Natural killer cell (primary cell): ENCODE results near the gene BRAT1. TPM values are rescaled to one million over a fixed set of nuclear protein-coding genes. Genes with fewer than 3 reads are reported as not detected.
"Not testable (repeated sequence)": the region's sequence is repeated elsewhere in the genome, so short reads cannot be mapped to it uniquely, and the experiment has no call there.

Experiments
- ATAC-seq, 3 donors: fragments of 150-1000 bp in 2 of 3; fragments of 200-7000 bp in 1 of 3; cut with Tn5 transposase; 1 replicate in 1 of 3; 2 replicates in 2 of 3; pipeline ENCODE4 v1.10.0; 2021; ENCODE audit warnings: mild to moderate bottlenecking in 2 of 3, moderate library complexity in 2 of 3
- DNase-seq, 2 donors: peaks; one replicate each; pipeline versions ENCODE4 v3.0.0 to v3.0.0-alpha.2; 2013 to 2021; ENCODE audit warnings: mixed read lengths in 1 of 2
- H3K27ac ChIP-seq: one replicate; pipeline ENCODE4 v1.5.1; 2013; ENCODE audit warnings: mild to moderate bottlenecking, low read length
- H3K27me3 ChIP-seq: one replicate; pipeline ENCODE4 v1.6.1; 2013; ENCODE audit warnings: low read length; ENCODE audit not compliant: control insufficient read depth, insufficient read depth
- H3K36me3 ChIP-seq: one replicate; pipeline ENCODE4 v1.6.1; 2013; ENCODE audit warnings: low read length; ENCODE audit not compliant: control insufficient read depth, insufficient read depth
- H3K4me1 ChIP-seq: one replicate; pipeline ENCODE4 v1.6.1; 2013; ENCODE audit warnings: low read length; ENCODE audit not compliant: control insufficient read depth, insufficient read depth
- H3K4me3 ChIP-seq: one replicate; pipeline ENCODE4 v1.5.1; 2013; ENCODE audit warnings: low read length
- H3K9me3 ChIP-seq: one replicate; pipeline ENCODE4 v1.6.1; 2013; ENCODE audit warnings: low read length; ENCODE audit not compliant: control insufficient read depth, insufficient read depth
- H3K27ac Mint-ChIP-seq, 2 donors: one replicate each; pipeline ENCODE4 v1.8.0; 2022; ENCODE audit warnings: mild to moderate bottlenecking in 2 of 2, mixed read lengths in 2 of 2, moderate library complexity in 1 of 2
- H3K27me3 Mint-ChIP-seq, 2 donors: one replicate each; pipeline ENCODE4 v1.8.0; 2022; ENCODE audit warnings: low read depth in 2 of 2, mixed read lengths in 2 of 2
- H3K36me3 Mint-ChIP-seq: one replicate; pipeline ENCODE4 v1.8.0; 2022; ENCODE audit warnings: mixed read lengths
- H3K4me1 Mint-ChIP-seq, 2 donors: one replicate each; pipeline ENCODE4 v1.8.0; 2022; ENCODE audit warnings: mixed read lengths in 2 of 2
- H3K4me3 Mint-ChIP-seq: one replicate; pipeline ENCODE4 v1.8.0; 2022; ENCODE audit warnings: mild to moderate bottlenecking, moderate library complexity, mixed read lengths
- H3K9me3 Mint-ChIP-seq, 2 donors: one replicate each; pipeline ENCODE4 v1.8.0; 2022; ENCODE audit warnings: mixed read lengths in 2 of 2
- WGBS: methylation state at CpG from one replicate; pipeline ENCODE4 v1.1.7; 2013; ENCODE audit warnings: missing lambda C conversion rate; ENCODE audit not compliant: insufficient coverage; 5-methylcytosine and 5-hydroxymethylcytosine counted together
- intact Hi-C: fragments of 100-400 bp; cut with micrococcal nuclease; formaldehyde crosslinking; loops from one replicate; pipeline ENCODE4 v1.14.2; 2022
- total RNA-seq, 4 donors: library from RNA; stranded (reverse); fragments of 120-200 nt in 1 of 4; gene quantifications; one replicate each; pipeline versions ENCODE4 v1.2.3 to v1.2.4, GENCODE V29; 2013 to 2022
- TF ChIP-seq, protein P1 (sequence below): fragments of 200-600 bp; IDR thresholded peaks from one replicate; pipeline ENCODE4 v1.8.0; 2022; ENCODE audit warnings: antibody characterized with exemption

Gene BRAT1
- total RNA-seq, 3 donors from 2014 or later (not counting 1 experiment from before 2014, with no cell fraction given) = 24.9 to 26.7 (median 25.6) TPM

DNA sequence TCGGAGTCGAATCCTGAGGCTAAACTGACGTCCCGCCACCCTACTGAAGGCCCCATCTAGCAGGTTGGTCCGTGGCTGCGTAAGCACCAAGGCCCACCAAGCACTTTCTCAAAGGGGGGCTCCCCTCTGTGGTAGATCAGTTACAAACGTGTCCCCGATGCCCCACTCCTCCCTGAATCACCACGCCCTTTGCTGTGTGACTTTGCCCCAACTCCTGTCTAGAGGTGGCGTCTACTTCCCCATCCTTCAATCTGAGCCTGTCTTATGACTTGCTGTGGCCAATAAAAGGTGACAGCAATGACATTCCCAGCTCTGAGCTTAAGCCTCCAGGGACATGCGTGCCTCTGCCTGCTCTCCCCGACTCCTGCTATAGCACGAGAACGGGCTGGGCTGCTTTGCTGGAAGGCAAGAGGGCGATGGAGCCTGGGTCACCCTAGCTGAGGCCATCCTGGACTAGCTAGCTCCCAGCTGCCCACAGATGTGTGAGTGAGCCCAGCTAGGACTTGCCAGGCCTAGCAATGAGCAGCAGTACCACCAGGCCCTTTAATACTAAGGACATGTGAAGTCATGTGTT, 23.0 kb downstream of the BRAT1 start:
- Mint-ChIP-seq H3K27ac (peak overlapping the region; percentile 54 to 97), H3K4me1 (peaks cover 22 to 43% of the 10 kb centered on the region in 2 donors)
- H3K27me3 Mint-ChIP-seq, H3K27ac ChIP-seq, intact Hi-C loops, H3K4me3 Mint-ChIP-seq, H3K9me3 Mint-ChIP-seq, H3K27me3 ChIP-seq, H3K9me3 ChIP-seq, H3K4me3 ChIP-seq, H3K36me3 Mint-ChIP-seq, ATAC-seq: not testable (repeated sequence)
- H3K36me3 ChIP-seq = peaks cover 15% of the 10 kb centered on the region
- WGBS = 79% methylated on average over 9 of the region's 15 CpGs
- H3K4me1 ChIP-seq = peaks cover 44% of the 10 kb centered on the region
- DNase-seq = peak in 1 of 2 donors; percentile 22

DNA sequence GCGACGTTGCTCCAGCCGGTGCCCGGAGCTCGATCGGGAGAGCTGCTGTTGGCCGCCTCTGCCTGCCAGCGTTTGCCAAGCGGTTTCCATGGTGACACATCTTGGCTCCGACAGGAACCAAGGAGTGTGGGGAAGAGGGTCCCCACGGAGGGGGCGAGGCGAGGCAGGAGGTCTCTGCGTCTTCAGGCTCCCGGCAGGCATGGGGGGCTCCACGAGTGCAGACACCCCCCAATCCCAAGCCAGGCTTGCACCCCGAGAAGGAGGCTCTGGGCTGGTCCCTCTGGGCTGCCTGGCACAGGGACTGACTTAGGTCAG, 23.6 kb downstream of the BRAT1 start:
- H3K9me3 Mint-ChIP-seq, H3K27me3 Mint-ChIP-seq, H3K4me3 ChIP-seq, H3K9me3 ChIP-seq, H3K27ac ChIP-seq, DNase-seq, H3K27me3 ChIP-seq, H3K36me3 Mint-ChIP-seq, ATAC-seq, H3K4me3 Mint-ChIP-seq: not testable (repeated sequence)
- 95% methylated on average over 9 of the region's 17 CpGs for WGBS
- intact Hi-C loops = loop anchor here (2.0 kb wide), 1 partner anchor 23 kb away; the partner anchor contains the start of gene BRAT1
- peak overlapping the region; percentile 54 to 97 for H3K27ac Mint-ChIP-seq
- H3K4me1 Mint-ChIP-seq = peaks cover 26 to 47% of the 10 kb centered on the region in 2 donors
- Histone ChIP-seq H3K4me1 (peaks cover 49% of the 10 kb centered on the region), H3K36me3 (peaks cover 21% of the 10 kb centered on the region)

- Mint-ChIP-seq H3K27ac (peak overlapping the region; percentile 90 to 97), H3K4me3 (peak overlapping the region; percentile 83), H3K4me1 (peaks cover 26 to 47% of the 10 kb centered on the region in 2 donors)
- H3K27me3 Mint-ChIP-seq, ATAC-seq, H3K9me3 ChIP-seq, H3K27me3 ChIP-seq, H3K9me3 Mint-ChIP-seq, H3K4me3 ChIP-seq, H3K36me3 Mint-ChIP-seq: not testable (repeated sequence)
- intact Hi-C loops = loop anchor here (1.0 to 2.0 kb wide), 3 partner anchors 9 to 24 kb away; partner anchors contain the start of gene BRAT1
- peaks cover 55% of the 10 kb centered on the region for H3K4me1 ChIP-seq
- peak overlapping the region; percentile 94 for H3K27ac ChIP-seq
- peaks cover 26% of the 10 kb centered on the region for H3K36me3 ChIP-seq
- WGBS = 89% methylated on average over 36 of the region's 43 CpGs
- DNase-seq = peak in 1 of 2 donors; percentile 45
These were observed 24.1 kb downstream of the BRAT1 start for GRCh38 chr7:2530994-2531795.

- Histone ChIP-seq H3K4me1 (peaks cover 63% of the 10 kb centered on the region), H3K4me3 (peak overlapping the region; percentile 10), H3K27me3 (no peaks in the 10 kb centered on the region), H3K9me3 (no peaks in the 10 kb centered on the region), H3K27ac (peak overlapping the region; percentile 94), H3K36me3 (peaks cover 35% of the 10 kb centered on the region)
- TF ChIP-seq, protein P1, sequence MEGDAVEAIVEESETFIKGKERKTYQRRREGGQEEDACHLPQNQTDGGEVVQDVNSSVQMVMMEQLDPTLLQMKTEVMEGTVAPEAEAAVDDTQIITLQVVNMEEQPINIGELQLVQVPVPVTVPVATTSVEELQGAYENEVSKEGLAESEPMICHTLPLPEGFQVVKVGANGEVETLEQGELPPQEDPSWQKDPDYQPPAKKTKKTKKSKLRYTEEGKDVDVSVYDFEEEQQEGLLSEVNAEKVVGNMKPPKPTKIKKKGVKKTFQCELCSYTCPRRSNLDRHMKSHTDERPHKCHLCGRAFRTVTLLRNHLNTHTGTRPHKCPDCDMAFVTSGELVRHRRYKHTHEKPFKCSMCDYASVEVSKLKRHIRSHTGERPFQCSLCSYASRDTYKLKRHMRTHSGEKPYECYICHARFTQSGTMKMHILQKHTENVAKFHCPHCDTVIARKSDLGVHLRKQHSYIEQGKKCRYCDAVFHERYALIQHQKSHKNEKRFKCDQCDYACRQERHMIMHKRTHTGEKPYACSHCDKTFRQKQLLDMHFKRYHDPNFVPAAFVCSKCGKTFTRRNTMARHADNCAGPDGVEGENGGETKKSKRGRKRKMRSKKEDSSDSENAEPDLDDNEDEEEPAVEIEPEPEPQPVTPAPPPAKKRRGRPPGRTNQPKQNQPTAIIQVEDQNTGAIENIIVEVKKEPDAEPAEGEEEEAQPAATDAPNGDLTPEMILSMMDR = no peak
- DNase-seq (peak; percentile 77 to 93), ATAC-seq (peak; percentile 54 to 75 (median 68))
- Mint-ChIP-seq H3K36me3 (no peaks in the 10 kb centered on the region), H3K27ac (peak overlapping the region; percentile 90 to 97), H3K4me3 (peak overlapping the region; percentile 83), H3K9me3 (no peaks in the 10 kb centered on the region), H3K4me1 (peaks cover 26 to 51% of the 10 kb centered on the region in 2 donors), H3K27me3 (no peaks in the 10 kb centered on the region)
- intact Hi-C loops = loop anchor here (1.0 to 2.0 kb wide), 3 partner anchors 8 to 24 kb away; partner anchors contain the start of gene BRAT1
- under 1% methylated on average over 16 of the region's 16 CpGs for WGBS
These were observed 25.0 kb downstream of the BRAT1 start for GRCh38 chr7:2530071-2530987.
